NOMO-1 treated with DMSO at 0.1 percent for 48 hours (cell line): ENCODE data around the gene PRPF8.
A peak's percentile ranks its signal among the peaks of the same experiment; 100 is the strongest.
"Not testable (repeated sequence)": the region's sequence is repeated elsewhere in the genome, so short reads cannot be mapped to it uniquely, and the experiment has no call there.

Source experiments
- DNase-seq: peaks from one replicate; lab custom pipeline; 2025; ENCODE audit not compliant: unreplicated experiment; lab: John Stamatoyannopoulos, UW

PRPF8 gene

DNA sequence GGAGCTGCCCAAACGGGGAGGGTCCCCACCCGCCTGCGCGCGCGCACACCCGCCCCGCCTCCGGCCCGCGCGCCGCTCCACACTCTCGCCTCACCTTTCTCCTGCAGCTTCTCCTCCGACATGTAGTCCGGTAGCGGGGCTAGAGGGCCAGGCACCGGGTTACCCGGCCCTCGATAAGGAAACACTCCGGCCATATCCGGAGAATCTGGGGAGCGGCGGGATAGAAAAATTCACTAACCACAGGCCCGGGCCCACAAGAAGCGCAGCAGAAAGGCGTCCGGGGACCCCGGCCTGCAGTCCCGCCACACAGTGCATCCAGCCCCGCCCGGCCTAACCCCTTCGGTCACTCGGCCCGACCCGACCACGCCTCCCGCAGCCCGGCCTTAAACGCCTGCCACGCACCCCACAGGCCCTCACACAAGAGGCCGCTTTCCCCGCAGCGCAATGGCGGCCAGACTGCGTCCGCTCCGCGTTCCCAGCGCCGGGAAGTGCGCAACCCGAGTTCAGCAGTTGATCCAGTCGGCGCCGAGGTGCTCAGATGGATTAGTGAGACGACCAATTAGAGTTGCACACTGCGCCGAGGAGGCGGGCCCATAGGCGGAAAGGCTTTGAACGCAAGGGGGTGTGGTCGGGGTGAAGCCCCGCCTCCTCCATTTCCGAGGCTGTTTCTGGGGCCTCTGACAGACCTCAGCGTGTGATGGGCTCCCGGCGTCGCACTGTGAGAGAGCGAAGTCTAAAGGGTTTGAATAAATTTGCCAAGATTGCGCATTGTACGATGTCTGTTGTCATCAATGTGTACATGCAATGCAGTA is at the start of gene PRPF8:
Gene PRPF8 (minus strand): TSS at position 490 of the 812 bp plus-strand sequence. CDS start 296 bp downstream, at position 194.
- DNase-seq: peak; percentile 97

DNA sequence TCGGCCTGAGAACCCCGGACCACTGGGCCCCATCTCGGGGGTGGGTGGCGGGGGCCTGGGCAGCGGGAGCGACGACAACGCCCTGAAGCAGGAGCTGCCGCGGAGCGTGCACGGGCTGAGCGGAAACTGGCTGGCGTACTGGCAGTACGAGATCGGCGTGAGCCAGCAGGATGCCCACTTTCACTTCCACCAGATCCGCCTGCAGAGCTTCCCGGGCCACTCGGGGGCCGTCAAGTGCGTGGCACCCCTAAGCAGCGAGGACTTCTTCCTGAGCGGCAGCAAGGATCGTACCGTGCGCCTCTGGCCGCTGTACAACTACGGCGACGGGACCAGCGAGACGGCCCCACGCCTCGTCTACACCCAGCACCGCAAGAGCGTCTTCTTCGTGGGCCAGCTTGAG is 49.1 kb upstream of the PRPF8 start:
- DNase-seq: no peak

- DNase-seq: no peak
Observed at GRCh38 chr17:1732833-1733321, 48.2 kb upstream of the PRPF8 start.

- DNase-seq: no peak
Observed at GRCh38 chr17:1732241-1732832, 47.7 kb upstream of the PRPF8 start.

GRCh38 chr17:1731194-1731506 is 46.5 kb upstream of the PRPF8 start:
- no peak for DNase-seq

DNA sequence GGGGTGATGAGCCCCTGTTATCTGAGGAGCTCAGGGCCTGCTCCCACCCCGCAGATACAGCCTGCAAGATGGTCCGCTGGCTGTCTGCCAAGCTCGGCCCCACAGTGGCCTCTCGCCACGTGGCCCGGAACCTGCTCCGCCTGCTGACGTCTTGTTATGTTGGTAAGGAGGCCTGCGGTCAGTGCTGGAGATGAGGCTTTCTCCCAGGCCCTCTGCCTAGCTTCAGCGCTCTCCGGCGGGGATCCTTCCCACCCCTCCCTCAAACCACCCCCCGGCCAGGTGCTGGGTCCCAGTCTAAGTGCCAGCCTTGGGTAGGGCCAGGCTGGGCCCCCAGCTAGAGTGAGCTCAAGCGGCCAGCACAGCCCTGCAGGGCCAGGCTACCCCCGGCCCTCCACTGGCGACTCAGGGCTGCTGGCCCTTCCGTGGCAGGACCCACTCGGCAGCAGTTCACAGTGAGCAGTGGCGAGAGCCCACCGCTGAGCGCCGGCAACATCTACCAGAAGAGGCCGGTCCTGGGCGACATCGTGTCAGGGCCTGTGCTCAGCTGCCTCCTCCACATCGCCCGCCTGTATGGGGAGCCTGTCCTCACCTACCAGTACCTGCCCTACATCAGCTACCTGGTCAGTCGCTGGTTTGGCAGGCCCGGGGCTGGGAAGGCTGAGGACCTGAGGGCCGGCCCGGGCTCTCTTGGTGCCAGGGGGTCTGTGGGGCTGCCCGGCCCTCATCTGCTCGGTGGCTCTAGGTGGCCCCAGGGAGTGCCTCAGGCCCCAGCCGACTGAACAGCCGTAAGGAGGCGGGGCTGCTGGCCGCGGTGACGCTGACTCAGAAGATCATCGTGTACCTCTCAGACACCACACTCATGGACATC is 45.9 kb upstream of the PRPF8 start:
- no peak for DNase-seq

- no peak for DNase-seq
Observed at GRCh38 chr17:1729966-1730325, 45.3 kb upstream of the PRPF8 start.

DNA sequence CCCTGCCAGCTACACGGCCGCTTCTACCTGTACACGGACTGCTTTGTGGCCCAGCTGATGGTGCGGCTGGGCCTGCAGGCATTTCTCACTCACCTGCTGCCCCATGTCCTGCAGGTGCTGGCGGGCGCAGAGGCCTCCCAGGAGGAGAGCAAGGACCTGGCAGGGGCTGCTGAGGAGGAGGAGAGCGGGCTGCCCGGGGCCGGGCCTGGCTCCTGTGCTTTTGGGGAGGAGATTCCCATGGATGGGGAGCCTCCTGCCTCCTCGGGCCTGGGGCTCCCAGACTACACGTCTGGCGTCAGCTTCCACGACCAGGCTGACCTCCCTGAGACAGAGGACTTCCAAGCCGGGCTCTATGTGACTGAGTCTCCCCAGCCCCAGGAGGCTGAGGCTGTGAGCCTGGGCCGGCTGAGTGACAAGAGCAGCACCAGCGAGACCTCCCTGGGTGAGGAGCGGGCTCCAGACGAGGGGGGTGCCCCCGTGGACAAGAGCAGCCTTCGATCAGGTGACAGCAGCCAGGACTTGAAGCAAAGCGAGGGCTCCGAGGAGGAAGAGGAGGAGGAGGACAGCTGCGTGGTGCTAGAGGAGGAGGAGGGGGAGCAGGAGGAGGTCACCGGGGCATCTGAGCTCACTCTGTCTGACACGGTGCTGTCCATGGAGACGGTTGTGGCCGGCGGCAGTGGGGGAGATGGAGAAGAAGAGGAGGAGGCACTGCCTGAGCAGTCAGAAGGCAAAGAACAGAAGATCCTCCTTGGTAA is 43.4 kb upstream of the PRPF8 start:
- DNase-seq: no peak

- no peak for DNase-seq
Observed at GRCh38 chr17:1727258-1727789, 42.7 kb upstream of the PRPF8 start.

- DNase-seq: no peak
Observed at GRCh38 chr17:1726626-1727257, 42.1 kb upstream of the PRPF8 start.

GRCh38 chr17:1725642-1726511 is 41.2 kb upstream of the PRPF8 start:
- DNase-seq: no peak

- peak; percentile 45 for DNase-seq
Observed at GRCh38 chr17:1724869-1725641, 40.4 kb upstream of the PRPF8 start.

DNA sequence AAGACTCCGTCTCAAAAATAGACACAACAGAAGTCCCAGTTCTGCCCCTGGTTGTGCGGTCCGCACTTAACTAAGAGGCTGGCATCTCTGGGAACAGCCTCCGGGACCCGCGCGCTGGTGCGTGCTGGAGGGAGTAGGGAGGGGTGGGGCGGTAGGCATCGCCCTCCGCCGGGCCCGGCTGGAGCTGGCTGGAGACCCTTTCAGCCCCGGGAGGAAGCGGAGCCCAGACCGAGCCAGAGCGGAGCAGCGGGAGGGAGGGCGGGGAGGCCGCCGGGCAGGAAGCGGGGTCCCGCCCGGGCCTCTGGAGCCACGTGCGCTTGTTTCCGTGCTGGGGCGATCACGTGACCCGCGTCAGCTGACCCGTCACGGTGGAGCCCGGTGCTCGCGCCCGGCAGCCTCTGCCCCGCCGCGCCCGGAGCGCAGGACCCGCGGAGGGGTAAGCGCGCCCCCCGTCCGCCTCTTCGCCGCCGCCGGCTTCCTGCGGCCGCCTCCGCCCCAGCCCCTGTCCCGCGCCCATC is 39.7 kb upstream of the PRPF8 start, which contains the start of gene WDR81:
Gene WDR81 (plus strand): TSS at position 354 of the 518 bp plus-strand sequence. CDS start 256 bp downstream, outside the sequence.
- peak; percentile 80 for DNase-seq

GRCh38 chr17:1722022-1722421 is 37.4 kb upstream of the PRPF8 start:
- not testable (repeated sequence) for DNase-seq

GRCh38 chr17:1720856-1721386 is 36.3 kb upstream of the PRPF8 start:
- DNase-seq: peak; percentile 40

GRCh38 chr17:1718362-1719165 is 33.9 kb upstream of the PRPF8 start:
- no peak for DNase-seq
